Fibroblast of lung (primary cell): ENCODE data around the gene CLCA4. TPM values are rescaled to one million over a fixed set of nuclear protein-coding genes. Genes with fewer than 3 reads are reported as not detected.

ENCODE experiments used
- DNase-seq, 2 donors: peaks; one replicate each; pipeline versions ENCODE4 v3.0.0 to v3.0.0-alpha.2; 2010; ENCODE audit warnings: low read depth in 2 of 2
- H2AFZ ChIP-seq: 2 replicates; pipeline ENCODE4 v1.5.1; 2012; ENCODE audit warnings: low read length, control low read depth, inconsistent platforms
- H3K27ac ChIP-seq: 2 replicates; pipeline ENCODE4 v1.5.1; 2011; ENCODE audit warnings: low read length, control low read depth; ENCODE audit not compliant: insufficient read depth
- H3K27me3 ChIP-seq: 2 replicates; pipeline ENCODE4 v1.5.1; 2011; ENCODE audit warnings: mild to moderate bottlenecking, low read length; ENCODE audit not compliant: control insufficient read depth, insufficient read depth
- H3K36me3 ChIP-seq: 2 replicates; pipeline ENCODE4 v1.5.1; 2011; ENCODE audit warnings: low read length; ENCODE audit not compliant: control insufficient read depth, insufficient read depth
- H3K4me1 ChIP-seq: 2 replicates; pipeline ENCODE4 v1.5.1; 2011; ENCODE audit warnings: low read length; ENCODE audit not compliant: control insufficient read depth, insufficient read depth; ENCODE audit errors: extremely low read depth
- H3K4me2 ChIP-seq: 2 replicates; pipeline ENCODE4 v1.5.1; 2011; ENCODE audit warnings: low read length, control low read depth; ENCODE audit not compliant: insufficient read depth; ENCODE audit errors: extremely low read depth
- H3K4me3 ChIP-seq, 4 experiments: fragments of 200-600 bp in 1 of 4; sonication (generic) in 1 of 4; replicated peaks in 1 of 4; 2 replicates each; pipeline ENCODE4 v1.5.1; 2011 to 2016; ENCODE audit warnings: low read length in 4 of 4, low read depth in 3 of 4, mild to moderate bottlenecking in 3 of 4, control low read depth in 2 of 4, inconsistent platforms in 1 of 4, mixed read lengths in 1 of 4; ENCODE audit not compliant: insufficient read depth in 1 of 4; ENCODE audit errors: control extremely low read depth in 1 of 4
- H3K79me2 ChIP-seq: 2 replicates; pipeline ENCODE4 v1.5.1; 2012; ENCODE audit warnings: mild to moderate bottlenecking, low read length, inconsistent platforms; ENCODE audit not compliant: control insufficient read depth, insufficient read depth
- H3K9ac ChIP-seq: 2 replicates; pipeline ENCODE4 v1.5.1; 2011; ENCODE audit warnings: mild to moderate bottlenecking, low read length, control low read depth; ENCODE audit not compliant: insufficient read depth
- H3K9me3 ChIP-seq: 2 replicates; pipeline ENCODE4 v1.5.1; 2012; ENCODE audit warnings: low read depth, low read length; ENCODE audit not compliant: control insufficient read depth, insufficient read depth
- H4K20me1 ChIP-seq: 2 replicates; pipeline ENCODE4 v1.5.1; 2011; ENCODE audit warnings: low read length; ENCODE audit not compliant: control insufficient read depth, insufficient read depth; ENCODE audit errors: extremely low read depth
- EZH2 ChIP-seq: IDR thresholded peaks from 2 replicates; pipeline ENCODE4 v1.5.1; 2012; ENCODE audit warnings: low read length, control low read depth, mild to moderate bottlenecking; ENCODE audit errors: missing control alignments
- polyA plus RNA-seq, 2 donors: library from polyadenylated mRNA; depleted of rRNA in 1 of 2; stranded (reverse) in 1 of 2; unstranded in 1 of 2; fragments of >200 nt; gene quantifications; 2 replicates each; pipeline ENCODE4 v1.2.1, GENCODE V29; 2011 to 2012; ENCODE audit warnings: missing spikeins in 1 of 2
- total RNA-seq: library from RNA; depleted of rRNA; stranded (reverse); fragments of >200 nt; gene quantifications from 2 replicates; pipeline ENCODE4 v1.2.1, GENCODE V29; 2014
- TF ChIP-seq, protein P1 (sequence below), 2 donors: IDR thresholded peaks in 1 of 2; conservative IDR thresholded peaks in 1 of 2; 1 replicate in 1 of 2; 2 replicates in 1 of 2; pipeline ENCODE4 v1.5.1; 2011 to 2012; ENCODE audit warnings: low read length in 2 of 2, control low read depth in 1 of 2, inconsistent platforms in 1 of 2, low read depth in 1 of 2, mild to moderate bottlenecking in 1 of 2

CLCA4 gene
- total and polyA plus RNA-seq, 2 donors (not counting 1 experiment from before 2014, with no cell fraction given): not detected

DNA sequence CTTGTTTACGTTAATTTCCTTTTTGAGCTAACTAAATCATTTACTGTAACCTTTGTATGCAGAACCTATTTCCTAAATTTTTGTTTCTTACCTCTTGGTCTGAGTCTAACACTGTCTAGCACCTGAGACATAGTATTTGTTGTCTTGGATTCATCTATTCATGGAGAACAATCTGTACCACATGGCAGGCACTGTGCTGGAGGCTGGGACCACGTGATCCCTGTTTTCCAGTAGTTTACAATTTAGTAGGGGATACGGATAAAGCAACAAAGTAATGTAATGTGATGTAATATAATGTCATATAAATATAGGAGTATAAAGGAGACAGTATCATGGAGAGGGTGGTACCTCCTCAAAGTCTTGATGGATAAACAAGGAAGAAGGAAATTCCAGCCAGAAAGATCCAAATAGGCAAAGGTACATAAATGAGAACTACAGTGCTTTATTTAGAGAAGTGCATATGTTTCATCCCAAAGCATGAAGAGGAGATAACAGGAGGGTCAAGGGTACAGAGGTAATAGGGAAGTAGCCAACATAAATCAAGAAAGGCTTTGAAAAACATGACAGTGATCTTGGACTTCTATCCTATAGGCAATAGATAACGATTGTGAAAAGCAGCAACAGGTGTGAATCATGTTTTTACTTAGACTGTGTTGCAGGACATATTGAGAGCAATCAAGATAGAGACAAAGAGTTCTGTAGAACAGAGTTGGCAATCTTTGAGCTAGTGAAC, 25.9 kb upstream of the CLCA4 start:
- H3K4me2 ChIP-seq: no peak overlapping the region
- H3K27ac ChIP-seq: no peak overlapping the region
- no peak for DNase-seq
- no peaks in the 10 kb centered on the region for H4K20me1 ChIP-seq
- H3K9ac ChIP-seq: no peak overlapping the region
- no peak for TF ChIP-seq EZH2
- TF ChIP-seq, protein P1, sequence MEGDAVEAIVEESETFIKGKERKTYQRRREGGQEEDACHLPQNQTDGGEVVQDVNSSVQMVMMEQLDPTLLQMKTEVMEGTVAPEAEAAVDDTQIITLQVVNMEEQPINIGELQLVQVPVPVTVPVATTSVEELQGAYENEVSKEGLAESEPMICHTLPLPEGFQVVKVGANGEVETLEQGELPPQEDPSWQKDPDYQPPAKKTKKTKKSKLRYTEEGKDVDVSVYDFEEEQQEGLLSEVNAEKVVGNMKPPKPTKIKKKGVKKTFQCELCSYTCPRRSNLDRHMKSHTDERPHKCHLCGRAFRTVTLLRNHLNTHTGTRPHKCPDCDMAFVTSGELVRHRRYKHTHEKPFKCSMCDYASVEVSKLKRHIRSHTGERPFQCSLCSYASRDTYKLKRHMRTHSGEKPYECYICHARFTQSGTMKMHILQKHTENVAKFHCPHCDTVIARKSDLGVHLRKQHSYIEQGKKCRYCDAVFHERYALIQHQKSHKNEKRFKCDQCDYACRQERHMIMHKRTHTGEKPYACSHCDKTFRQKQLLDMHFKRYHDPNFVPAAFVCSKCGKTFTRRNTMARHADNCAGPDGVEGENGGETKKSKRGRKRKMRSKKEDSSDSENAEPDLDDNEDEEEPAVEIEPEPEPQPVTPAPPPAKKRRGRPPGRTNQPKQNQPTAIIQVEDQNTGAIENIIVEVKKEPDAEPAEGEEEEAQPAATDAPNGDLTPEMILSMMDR (conservative IDR thresholded peaks at IDR 0.05 in 1 of 2, IDR thresholded peaks at IDR 0.05 in 1 of 2; ENCODE audit: low read depth in 1 of 2, low read length in 2 of 2): no peak
- H3K79me2 ChIP-seq: no peaks in the 10 kb centered on the region
- no peak overlapping the region for H3K4me3 ChIP-seq
- no peak overlapping the region for H2AFZ ChIP-seq
- no peaks in the 10 kb centered on the region for H3K27me3 ChIP-seq
- H3K9me3 ChIP-seq: no peaks in the 10 kb centered on the region
- H3K4me1 ChIP-seq: no peaks in the 10 kb centered on the region
- no peaks in the 10 kb centered on the region for H3K36me3 ChIP-seq

DNA sequence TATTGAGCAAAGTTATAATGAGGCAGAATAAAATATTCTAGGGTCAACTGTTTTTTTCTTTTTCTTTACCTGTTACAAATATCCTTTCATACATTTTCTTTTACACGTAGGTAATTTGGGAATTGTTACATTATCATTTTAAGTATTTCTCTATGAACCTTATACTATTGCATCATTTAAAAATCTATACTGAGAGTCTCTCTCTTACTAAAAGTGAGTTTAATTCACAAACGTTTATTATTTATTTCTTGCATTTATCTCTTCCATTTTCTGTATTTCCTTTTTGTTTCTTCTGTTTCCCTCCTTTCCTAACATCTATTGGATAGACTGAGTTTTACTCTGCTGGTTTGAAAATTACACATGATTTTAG, 25.4 kb upstream of the CLCA4 start:
- Histone ChIP-seq H3K4me3 (no peak overlapping the region), H3K36me3 (no peaks in the 10 kb centered on the region), H3K4me1 (no peaks in the 10 kb centered on the region), H3K27ac (no peak overlapping the region), H4K20me1 (no peaks in the 10 kb centered on the region), H2AFZ (no peak overlapping the region), H3K9ac (no peak overlapping the region), H3K9me3 (no peaks in the 10 kb centered on the region), H3K4me2 (no peak overlapping the region), H3K27me3 (no peaks in the 10 kb centered on the region), H3K79me2 (no peaks in the 10 kb centered on the region)
- DNase-seq: no peak
- TF ChIP-seq EZH2: no peak
- TF ChIP-seq, protein P1 (conservative IDR thresholded peaks at IDR 0.05 in 1 of 2, IDR thresholded peaks at IDR 0.05 in 1 of 2; ENCODE audit: low read depth in 1 of 2, low read length in 2 of 2): no peak

DNA sequence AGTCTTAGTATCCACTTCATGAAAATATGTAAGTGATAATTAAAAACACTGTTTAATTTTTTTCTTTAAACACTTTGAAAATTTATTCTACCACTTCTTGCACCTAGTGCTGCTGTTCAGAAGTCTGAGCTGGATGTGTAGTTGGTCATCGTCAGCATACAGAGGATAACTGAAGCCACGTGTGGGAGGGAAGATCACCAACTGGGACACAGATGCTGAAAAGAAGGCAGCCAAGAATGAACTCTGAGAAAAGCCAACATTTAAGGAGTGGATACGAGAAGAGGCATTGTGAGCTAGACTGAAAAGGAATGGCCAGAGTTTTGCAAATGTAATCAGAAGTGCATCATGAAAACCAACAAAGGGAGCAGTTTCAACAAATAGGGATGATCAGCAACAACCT, 24.6 kb upstream of the CLCA4 start:
- no peak overlapping the region for H3K4me3 ChIP-seq
- no peak for DNase-seq
- H3K27me3 ChIP-seq: no peaks in the 10 kb centered on the region
- no peak overlapping the region for H3K27ac ChIP-seq
- H3K9me3 ChIP-seq: no peaks in the 10 kb centered on the region
- H3K79me2 ChIP-seq: no peaks in the 10 kb centered on the region
- no peak overlapping the region for H3K9ac ChIP-seq
- no peak overlapping the region for H2AFZ ChIP-seq
- H3K4me2 ChIP-seq: no peak overlapping the region
- no peaks in the 10 kb centered on the region for H4K20me1 ChIP-seq
- no peaks in the 10 kb centered on the region for H3K36me3 ChIP-seq
- H3K4me1 ChIP-seq: no peaks in the 10 kb centered on the region
- TF ChIP-seq, protein P1 (conservative IDR thresholded peaks at IDR 0.05 in 1 of 2, IDR thresholded peaks at IDR 0.05 in 1 of 2; ENCODE audit: low read depth in 1 of 2, low read length in 2 of 2): no peak
- TF ChIP-seq EZH2: no peak
